Fibroblast of the conjunctiva (primary cell): Measurements from ENCODE around the gene MED13.
"Not testable (repeated sequence)": the region's sequence is repeated elsewhere in the genome, so short reads cannot be mapped to it uniquely, and the experiment has no call there.

Experiments
- DNase-seq: peaks from one replicate; pipeline ENCODE4 v3.0.0-alpha.2; 2010; ENCODE audit warnings: low read depth

Gene MED13

GRCh38 chr17:62086737-62087136, 21.7 kb upstream of the MED13 start:
- no peak for DNase-seq

DNA sequence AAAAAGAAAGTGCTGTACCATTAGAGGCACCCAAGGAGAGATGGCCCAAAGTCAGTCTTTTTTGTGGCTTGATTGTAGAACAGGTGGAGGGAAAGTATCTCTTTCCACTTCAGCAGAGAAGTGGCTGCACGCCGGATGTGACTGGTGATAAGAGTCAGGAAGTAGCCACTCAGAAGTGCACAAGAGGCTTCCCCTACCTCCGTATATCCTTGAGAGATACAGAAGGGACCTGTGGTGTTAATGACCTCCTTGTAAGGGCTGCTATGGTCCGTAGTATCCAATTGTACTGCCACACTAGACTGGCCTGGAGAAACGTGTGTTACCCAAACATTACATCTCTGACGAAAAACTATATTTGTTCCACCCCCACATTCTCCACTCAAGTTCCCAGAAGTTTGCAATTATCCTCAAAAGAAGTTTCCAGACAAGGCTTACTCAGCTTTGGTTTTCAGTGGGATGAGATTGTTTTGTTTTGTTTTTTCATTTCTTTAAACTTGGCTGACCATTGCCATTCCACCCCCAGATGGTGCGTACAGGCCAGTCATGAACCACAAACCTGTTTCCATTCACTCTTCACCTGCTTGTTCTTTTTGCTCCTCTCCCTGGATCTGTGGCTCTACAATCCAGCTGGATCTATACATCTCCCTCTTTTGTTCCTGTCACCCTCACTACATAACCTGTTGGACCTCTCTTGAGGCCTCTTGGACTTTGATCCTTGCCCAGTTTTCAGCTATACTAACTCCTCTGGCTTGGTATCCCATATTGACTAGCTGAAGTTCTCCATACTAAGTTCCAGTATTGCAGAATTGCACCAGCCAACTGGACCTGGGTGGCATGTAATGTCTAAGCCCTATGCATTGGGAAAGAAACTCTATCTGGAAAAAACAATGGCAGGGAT, 20.7 kb upstream of the MED13 start:
- DNase-seq, result no peak

- DNase-seq, result no peak
Observed at GRCh38 chr17:62084585-62084984, 19.5 kb upstream of the MED13 start.

- no peak for DNase-seq
Observed at GRCh38 chr17:62083651-62084050, 18.6 kb upstream of the MED13 start.

DNA sequence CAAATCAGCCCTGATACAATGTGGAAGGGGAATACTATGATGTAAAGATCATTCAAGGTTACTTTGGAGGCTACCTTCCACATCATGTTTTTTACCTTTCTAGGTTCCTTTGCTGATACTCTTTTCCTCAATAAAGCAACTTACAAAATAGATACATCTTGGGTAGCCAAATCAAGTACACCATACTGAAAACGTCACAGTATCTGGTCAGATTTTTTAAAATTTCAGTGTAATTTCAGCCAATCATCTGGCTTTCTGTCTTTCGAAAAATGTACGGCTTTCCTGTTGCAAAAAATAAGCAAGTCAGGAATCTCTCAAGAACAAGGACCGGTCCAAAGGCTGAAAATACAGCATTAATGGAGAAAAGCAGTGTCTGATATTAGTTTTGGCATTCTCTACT, 15.6 kb upstream of the MED13 start:
- no peak for DNase-seq

DNA sequence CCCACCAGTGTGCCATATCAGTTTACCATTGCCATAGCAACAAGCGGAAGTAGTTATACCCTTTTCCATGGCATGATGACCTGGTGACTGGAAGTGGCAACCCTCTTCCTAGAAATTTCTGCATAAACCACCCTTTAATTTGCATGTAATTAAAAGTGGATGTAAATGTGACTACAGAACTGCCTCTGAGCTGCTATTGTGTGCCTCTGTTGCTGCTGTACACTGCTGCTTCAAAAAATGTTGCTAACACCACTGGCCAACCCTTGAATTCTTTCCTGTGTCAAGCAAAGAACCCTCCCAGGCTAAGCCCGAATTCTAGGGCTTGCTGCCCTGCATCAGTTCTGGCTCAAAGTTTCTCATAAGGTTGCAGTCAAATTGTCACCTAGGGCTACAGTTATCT, 12.9 kb upstream of the MED13 start:
- DNase-seq, result no peak

DNA sequence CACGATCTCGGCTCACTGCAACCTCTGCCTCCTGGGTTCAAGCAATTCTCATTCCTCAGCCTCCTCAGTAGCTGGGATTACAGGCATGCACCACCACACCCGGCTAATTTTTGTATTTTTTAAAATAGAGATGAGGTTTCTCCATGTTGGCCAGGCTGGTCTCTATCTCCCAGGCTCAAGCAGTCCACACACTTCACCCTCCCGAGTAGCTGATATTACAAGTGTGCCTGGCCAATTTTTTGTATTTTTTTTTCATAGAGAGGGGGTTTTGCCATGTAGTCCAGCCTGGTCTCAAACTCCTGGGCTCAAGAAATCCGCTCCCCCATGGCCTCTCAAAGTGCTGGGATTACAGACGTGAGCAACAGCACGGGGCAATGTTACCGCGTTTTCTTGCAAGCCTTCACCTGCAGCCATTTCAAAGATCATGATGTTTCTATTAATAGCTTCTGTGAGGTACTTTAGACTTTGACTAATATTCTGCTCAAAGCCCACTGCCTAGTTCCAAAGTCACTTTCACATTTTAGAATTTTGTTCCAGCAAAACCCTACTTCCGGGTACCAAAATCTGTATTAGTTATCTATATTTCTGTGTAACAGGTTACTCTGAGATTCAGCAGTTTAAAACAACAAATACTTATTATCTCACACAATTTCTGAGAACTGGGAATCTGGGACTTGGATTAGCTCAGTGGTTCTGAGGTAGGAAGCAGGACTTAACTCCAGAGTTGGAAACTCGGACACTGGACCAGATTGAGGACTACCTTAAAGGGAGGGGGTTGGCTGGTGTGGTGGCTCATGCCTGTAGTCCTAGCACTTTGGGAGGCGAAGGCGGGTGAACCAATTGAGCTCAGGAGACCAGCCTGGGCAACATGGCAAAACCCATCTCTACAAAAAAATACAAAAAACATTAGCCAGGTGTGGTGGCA, 12.0 kb upstream of the MED13 start:
- no peak for DNase-seq

DNA sequence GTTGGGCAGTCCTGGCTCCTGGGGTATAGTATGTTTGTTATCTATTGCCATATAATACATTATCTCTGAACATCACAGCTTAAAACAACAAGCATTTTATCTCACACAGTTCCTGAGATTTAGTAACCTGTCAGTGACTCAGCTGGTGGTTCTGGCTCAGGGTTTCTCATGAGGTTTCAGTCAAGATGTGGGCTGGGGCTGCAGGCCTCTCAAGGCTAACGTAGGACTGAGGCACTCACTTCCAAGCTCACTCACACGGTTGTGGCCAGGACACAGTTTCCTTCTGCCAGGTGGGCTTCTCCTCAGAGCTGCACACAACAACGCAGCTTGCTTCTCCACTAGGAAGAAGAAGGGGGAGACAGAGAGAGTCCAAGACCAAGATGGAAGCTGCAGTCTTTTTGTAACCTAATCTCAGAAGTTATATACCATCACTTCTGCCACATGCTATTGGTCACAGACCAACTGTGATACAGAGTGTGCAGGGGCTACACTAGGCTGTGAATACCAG, 10.3 kb upstream of the MED13 start:
- DNase-seq, result no peak

DNA sequence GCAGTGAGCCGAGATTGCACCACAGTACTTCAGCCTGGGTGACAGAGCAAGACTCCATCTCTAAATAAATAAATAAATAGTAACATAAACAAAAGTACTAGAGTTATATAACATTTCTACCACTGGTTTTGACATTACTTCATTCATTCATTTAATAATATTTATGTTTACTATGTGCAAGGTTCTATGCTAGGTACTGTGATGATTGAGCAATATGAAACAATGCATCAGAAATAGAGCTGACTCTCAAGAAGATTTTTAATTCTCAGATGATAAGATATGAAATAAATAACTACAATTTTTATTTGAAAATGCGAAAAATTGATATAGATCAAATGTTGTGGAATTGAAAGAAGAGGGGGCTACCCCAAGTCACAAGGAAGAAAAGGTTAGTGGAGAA, 8.9 kb upstream of the MED13 start:
- DNase-seq, result no peak

DNA sequence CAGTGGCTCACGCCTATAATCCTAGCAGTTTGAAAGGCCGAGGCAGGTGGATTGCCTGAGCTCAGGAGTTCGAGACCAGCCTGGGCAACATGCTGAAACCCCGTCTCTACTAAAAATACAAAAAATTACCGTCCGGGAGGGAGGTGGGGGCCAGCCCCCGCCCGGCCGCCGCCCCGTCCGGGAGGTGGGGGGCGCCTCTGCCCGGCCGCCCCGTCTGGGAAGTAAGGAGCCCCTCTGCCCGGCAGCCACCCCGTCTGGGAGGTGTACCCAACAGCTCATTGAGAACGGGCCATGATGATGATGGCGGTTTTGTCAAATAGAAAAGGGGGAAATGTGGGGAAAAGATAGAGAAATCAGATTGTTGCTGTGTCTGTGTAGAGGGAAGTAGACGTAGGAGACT, 7.8 kb upstream of the MED13 start:
- DNase-seq, result not testable (repeated sequence)

DNA sequence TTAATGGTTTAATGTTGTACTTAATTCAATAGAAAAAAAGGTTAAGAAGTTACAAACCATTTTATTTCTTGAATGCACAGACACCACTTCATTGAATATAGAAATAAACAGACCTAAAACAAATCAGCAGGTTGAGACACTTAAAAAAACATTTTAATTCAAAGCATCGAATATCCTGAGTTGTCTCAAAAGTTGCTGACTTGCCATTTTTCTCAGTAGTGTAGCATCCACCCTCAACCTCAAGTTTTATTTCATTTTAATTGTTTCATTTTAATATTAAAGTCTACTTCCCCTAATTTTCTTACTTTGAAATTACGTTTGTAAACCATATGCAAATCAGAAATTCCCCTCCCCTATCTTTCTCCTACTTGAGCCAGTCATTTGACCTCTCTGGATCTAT, 5.8 kb upstream of the MED13 start:
- DNase-seq, result no peak

DNA sequence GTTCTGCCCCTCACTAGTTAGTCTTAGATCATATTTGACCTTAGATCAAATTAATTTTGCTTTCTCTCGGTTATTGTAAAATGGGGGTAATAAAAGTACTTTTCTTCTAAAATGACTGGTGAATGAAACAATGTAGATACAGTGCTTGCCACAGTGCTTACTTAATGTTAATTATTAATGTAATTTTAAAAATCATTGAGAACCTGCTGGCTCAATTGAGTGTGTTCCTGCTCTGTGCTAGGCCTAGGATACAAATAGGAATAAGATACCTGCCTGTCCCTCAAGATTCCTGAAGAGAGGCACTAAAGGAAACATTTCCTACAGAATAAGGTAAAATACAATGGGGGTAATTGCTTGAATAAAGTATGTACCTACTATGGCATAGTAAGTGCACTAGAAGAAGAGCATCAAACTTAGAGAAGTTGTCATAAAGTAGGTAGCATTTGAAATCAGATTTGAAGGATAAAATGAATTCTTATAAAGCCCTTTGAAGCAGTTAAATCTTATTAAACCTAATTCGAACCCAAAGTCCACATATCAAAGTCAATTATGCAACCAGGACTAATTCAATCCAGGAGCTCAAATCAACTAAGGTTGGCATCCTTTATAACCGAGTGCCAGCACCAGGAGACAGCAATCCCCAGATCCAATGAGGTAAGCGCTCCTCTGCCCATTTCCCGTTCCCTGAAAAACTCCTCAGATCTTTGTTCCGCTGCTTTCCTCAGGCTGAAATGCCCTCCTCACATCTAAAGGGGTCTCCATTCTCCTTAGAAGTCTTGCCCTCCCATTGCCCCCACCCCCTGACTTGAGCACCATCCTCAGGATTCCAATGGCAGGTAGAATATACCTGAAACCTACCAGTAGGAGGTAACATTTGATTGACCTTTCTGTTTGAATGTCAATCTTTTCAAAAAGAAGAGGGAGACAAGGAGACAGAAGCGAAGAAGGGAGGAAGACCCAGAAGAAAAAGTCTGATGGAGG, 2.4 kb upstream of the MED13 start:
- DNase-seq, result no peak

DNA sequence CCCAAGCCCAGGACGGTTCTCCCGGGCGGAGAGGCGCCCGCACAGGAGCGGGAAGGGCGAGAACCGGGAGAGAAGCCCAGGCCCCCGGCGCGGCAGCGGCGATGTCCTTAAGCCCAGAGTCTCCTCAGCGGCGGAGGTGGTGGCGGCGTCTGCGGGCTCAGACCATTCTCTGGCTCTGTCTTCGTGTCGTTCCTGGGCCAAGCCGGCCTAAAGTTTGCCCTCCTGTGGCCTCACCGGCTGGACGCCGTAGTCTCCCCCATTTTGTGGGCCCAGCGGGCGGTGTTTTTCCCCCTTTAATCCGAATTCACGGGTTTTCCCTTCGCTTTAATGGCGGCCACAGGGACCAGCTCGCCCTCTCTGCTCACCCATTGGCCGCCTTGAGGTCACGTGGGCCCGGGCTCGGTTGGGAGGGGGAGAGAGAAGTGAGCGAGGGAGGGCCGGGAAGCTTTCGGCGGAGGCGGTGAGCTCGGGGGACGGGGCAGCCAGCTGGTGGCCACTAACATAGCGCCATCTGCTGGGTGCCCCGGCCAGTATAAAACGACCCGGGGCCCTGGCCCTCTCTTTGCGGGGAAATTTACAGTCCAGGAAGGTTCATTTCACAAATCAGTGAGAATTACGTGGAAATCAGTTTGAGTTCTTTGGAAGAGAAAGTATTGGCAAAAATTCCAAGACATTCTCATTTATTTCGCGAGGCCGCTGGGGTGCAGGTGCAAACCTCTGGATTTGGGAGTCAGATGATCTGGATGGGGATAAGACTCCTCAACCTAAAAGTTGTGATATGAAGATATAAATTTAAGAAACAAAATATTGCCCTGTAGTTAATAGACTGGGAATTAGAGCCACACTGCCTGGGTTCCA, 762 bp upstream of the MED13 start:
- DNase-seq, result peak; percentile 96

- no peak for DNase-seq
Observed at GRCh38 chr17:62064029-62064790, 868 bp downstream of the MED13 start.

DNA sequence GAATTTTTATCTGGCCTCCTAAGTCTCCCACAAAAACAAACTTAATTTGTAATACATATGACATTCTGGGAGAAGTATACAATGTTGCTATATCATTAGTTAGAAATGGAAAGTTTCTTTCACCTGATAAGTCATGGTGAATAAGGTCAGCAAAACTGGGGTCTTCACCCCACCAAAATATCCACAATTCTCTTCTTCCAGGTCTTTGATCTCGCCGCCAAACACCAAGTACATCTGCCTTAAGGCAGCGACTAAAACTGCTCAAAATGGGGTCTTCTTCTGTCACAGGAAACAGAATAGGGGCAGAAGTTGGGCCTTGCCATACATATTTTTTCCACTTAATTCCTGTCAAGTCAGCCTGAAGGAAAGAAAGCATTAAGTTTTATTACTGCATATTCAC, 2.1 kb downstream of the MED13 start:
- no peak for DNase-seq

DNA sequence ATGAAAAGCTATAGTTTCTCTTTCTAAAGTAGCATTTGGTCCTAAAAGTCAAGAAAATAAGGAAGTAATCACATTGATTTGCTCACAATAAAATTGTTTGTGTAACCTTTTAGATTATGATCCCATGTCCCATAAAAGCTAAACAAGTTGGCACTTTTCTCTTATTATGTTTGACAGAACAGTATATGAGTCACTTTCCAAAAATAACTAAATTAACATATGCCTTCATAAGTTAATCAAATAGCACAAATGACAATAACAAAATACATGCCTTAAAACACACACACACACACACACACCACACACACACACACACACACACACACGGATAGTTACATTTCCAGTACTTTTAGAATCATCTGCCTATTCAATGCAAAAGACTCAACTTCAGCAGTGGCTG, 2.8 kb downstream of the MED13 start:
- no peak for DNase-seq

DNA sequence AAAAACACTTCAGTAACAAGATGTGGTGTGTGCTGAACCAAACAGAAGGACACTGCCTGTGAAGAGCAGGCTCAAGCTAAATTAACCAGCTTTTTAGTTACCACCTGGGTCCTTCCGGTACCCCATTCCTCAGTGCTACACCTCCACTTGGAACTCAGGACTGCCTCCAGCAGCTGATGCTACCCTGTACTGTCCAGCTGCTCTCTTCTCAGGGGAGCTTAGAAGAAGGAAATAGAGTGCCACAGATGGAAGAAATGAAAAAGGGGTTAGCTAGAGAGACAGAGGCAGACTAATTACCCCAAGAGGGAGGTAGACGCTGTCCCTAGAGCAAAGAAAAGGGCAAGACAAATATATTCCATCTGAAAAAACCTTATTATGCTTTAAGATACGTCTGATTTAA, 5.7 kb downstream of the MED13 start:
- no peak for DNase-seq

- DNase-seq, result no peak
Observed at GRCh38 chr17:62058611-62059010, 6.5 kb downstream of the MED13 start.

DNA sequence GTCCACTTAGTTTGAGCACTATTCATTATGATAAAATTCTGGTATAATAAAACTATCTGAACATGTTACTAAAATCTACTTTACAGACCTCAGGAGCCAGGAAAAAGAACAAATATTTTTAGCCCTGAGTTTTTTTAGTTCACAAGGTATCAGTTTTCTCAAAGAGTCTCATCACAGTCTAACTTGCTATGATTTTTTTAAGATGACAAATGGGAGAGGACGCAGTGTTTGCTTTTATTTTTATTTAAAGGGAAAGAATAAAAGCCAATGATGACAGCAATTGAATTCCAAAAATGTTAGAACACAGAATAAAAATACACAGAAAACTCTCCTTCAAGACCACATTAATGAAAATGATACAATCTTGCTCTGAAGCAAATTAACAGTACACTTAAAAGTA, 7.4 kb downstream of the MED13 start:
- DNase-seq, result no peak

DNA sequence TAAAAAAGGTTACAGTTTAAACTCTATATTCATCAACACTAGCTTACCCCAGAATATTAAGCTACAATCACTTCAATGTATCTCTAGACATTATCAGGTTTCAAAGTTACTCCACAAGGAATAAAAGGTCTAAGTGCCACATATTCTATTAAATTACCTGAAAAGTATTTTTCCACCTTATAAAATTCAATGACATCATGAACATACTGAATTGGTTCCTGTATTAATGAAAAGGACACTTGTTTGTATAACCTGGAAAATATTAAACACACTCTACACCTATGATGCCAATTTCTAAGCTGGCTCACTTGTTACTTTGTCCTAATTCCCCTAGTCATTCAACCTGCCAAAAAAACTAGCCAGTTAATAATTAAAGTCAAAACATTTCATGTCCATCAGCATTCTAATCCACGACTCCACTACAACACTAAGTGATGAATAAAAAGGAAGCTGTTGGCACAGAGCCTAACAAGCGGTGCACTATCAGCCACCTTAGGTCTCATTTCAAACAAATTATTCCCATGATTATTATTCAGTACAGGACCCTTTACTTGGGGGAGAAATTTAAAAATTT, 12.2 kb downstream of the MED13 start:
- DNase-seq, result no peak
